ENCODE data around the gene BOD1.

Gene BOD1

GRCh38 chr5:173645890-173646574, 29.6 kb upstream of the BOD1 start:
- Mint-ChIP-seq H3K4me3 (no peak overlapping the region), H3K4me1 (no peaks in the 10 kb centered on the region), H3K27ac (no peak overlapping the region), H3K27me3 (no peaks in the 10 kb centered on the region), H3K36me3 (no peaks in the 10 kb centered on the region), H3K9me3 (no peaks in the 10 kb centered on the region)
- CTCF ChIA-PET, result no interaction called here
- DNase-seq, result no peak

GRCh38 chr5:173645437-173645807, 29.0 kb upstream of the BOD1 start:
- CTCF ChIA-PET, result no interaction called here
- no peaks in the 10 kb centered on the region for H3K27me3 Mint-ChIP-seq
- no peak for DNase-seq
- H3K4me1 Mint-ChIP-seq, result no peaks in the 10 kb centered on the region
- no peak overlapping the region for H3K27ac Mint-ChIP-seq
- H3K4me3 Mint-ChIP-seq, result no peak overlapping the region
- H3K36me3 Mint-ChIP-seq, result no peaks in the 10 kb centered on the region
- H3K9me3 Mint-ChIP-seq, result no peaks in the 10 kb centered on the region

DNA sequence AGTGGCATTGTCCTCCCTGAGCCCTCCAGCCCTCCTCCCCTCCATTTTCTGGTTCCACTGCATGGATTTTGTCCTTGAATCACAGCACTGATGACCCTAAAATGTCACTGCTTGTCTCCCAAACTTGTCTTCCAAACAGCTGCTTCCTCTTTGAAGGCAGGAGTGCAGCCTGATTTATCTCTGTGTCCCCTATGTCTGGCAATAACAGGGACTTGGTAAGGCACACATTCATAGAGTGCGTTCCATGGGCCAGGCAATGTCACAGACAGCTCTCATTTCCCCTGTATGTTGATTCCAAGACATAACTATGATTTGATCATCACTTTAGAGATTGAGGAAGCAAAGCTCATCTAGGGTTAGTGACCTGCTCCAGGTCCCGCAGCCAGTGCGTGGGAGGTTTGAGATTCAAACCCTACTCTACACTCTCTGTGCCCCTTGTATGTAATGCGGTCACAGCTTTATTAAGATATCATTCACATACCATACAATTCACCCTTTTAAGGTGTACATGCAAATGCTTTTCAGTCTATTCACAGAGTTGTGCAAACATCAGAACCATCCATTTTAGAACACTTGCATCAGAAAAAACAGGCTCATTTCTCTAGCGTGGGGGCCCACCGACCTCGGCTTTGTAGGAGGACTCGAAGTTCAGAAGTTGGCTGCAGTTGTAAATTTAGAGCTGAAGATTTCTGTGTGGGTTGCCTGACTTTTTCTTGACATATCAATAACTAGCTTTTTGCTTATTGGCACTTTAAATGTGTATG, 28.4 kb upstream of the BOD1 start:
- no peaks in the 10 kb centered on the region for H3K36me3 Mint-ChIP-seq
- H3K9me3 Mint-ChIP-seq, result no peaks in the 10 kb centered on the region
- CTCF ChIA-PET, result no interaction called here
- H3K4me3 Mint-ChIP-seq, result no peak overlapping the region
- no peaks in the 10 kb centered on the region for H3K4me1 Mint-ChIP-seq
- no peaks in the 10 kb centered on the region for H3K27me3 Mint-ChIP-seq
- H3K27ac Mint-ChIP-seq, result no peak overlapping the region
- no peak for DNase-seq

- no peak for DNase-seq
- Mint-ChIP-seq H3K4me1 (no peaks in the 10 kb centered on the region), H3K27ac (no peak overlapping the region), H3K36me3 (no peaks in the 10 kb centered on the region), H3K27me3 (peaks cover 4% of the 10 kb centered on the region), H3K4me3 (no peak overlapping the region), H3K9me3 (no peaks in the 10 kb centered on the region)
- CTCF ChIA-PET, result no interaction called here
These were observed 27.5 kb upstream of the BOD1 start for GRCh38 chr5:173643964-173644363.

GRCh38 chr5:173642895-173643481, 26.5 kb upstream of the BOD1 start:
- no peaks in the 10 kb centered on the region for H3K9me3 Mint-ChIP-seq
- no peaks in the 10 kb centered on the region for H3K4me1 Mint-ChIP-seq
- no peaks in the 10 kb centered on the region for H3K36me3 Mint-ChIP-seq
- no peak overlapping the region for H3K4me3 Mint-ChIP-seq
- peaks cover 10% of the 10 kb centered on the region for H3K27me3 Mint-ChIP-seq
- CTCF ChIA-PET, result no interaction called here
- no peak overlapping the region for H3K27ac Mint-ChIP-seq
- DNase-seq, result no peak

- CTCF ChIA-PET, result no interaction called here
- Mint-ChIP-seq H3K27me3 (peaks cover 10% of the 10 kb centered on the region), H3K9me3 (no peaks in the 10 kb centered on the region), H3K27ac (no peak overlapping the region), H3K36me3 (no peaks in the 10 kb centered on the region), H3K4me1 (no peaks in the 10 kb centered on the region), H3K4me3 (no peak overlapping the region)
- DNase-seq, result no peak
These were observed 25.9 kb upstream of the BOD1 start for GRCh38 chr5:173642191-173642816.

DNA sequence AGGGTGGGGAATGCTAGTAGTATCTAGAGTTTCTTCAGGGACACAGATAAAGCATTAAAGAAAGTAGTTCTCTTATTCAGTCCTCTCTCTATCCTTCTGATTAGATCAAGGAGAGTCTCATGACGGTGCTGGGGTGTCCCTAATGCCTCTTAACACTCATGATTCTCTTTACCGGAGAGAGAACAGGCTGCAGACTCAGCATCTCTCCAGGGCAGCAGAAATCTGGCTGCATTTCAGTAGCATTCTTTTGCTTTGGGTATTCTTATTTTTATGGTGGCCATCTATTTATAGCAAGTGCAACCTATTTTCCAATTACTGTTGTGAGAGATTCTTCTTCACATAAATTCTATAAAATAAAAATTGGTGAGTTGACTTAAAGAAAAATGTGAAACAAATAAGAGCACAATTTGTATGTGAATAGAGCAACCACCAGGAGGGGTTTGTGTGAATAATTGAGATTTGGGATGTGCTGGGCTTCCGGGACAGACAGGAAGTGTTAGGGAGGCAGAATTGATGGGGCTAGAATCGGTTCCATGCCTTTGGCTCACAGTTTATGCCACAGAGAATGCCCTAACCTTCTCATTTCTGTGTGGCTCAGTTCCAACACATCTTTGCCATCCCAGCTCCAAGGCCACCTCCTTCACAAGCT, 23.8 kb upstream of the BOD1 start:
- no peaks in the 10 kb centered on the region for H3K4me1 Mint-ChIP-seq
- H3K36me3 Mint-ChIP-seq, result no peaks in the 10 kb centered on the region
- no peak for DNase-seq
- H3K27me3 Mint-ChIP-seq, result peaks cover 10% of the 10 kb centered on the region
- H3K9me3 Mint-ChIP-seq, result no peaks in the 10 kb centered on the region
- no peak overlapping the region for H3K4me3 Mint-ChIP-seq
- H3K27ac Mint-ChIP-seq, result no peak overlapping the region
- CTCF ChIA-PET, result no interaction called here

- no peaks in the 10 kb centered on the region for H3K9me3 Mint-ChIP-seq
- DNase-seq, result no peak
- no peaks in the 10 kb centered on the region for H3K4me1 Mint-ChIP-seq
- no peak overlapping the region for H3K4me3 Mint-ChIP-seq
- H3K36me3 Mint-ChIP-seq, result no peaks in the 10 kb centered on the region
- H3K27ac Mint-ChIP-seq, result no peak overlapping the region
- CTCF ChIA-PET, result interaction anchor here (0.9 kb wide), 1 partner anchor 20 kb away, joined by 3 read pairs; no protein-coding TSS in a partner anchor
- H3K27me3 Mint-ChIP-seq, result peaks cover 14% of the 10 kb centered on the region
These were observed 21.9 kb upstream of the BOD1 start for GRCh38 chr5:173638126-173639040.

- H3K4me3 Mint-ChIP-seq, result no peak overlapping the region
- DNase-seq, result no peak
- no peaks in the 10 kb centered on the region for H3K4me1 Mint-ChIP-seq
- no peaks in the 10 kb centered on the region for H3K9me3 Mint-ChIP-seq
- CTCF ChIA-PET, result interaction anchor here (0.9 kb wide), 1 partner anchor 19 kb away, joined by 3 read pairs; no protein-coding TSS in a partner anchor
- H3K36me3 Mint-ChIP-seq, result no peaks in the 10 kb centered on the region
- H3K27me3 Mint-ChIP-seq, result peaks cover 18% of the 10 kb centered on the region
- H3K27ac Mint-ChIP-seq, result no peak overlapping the region
These were observed 20.9 kb upstream of the BOD1 start for GRCh38 chr5:173637340-173637739.

DNA sequence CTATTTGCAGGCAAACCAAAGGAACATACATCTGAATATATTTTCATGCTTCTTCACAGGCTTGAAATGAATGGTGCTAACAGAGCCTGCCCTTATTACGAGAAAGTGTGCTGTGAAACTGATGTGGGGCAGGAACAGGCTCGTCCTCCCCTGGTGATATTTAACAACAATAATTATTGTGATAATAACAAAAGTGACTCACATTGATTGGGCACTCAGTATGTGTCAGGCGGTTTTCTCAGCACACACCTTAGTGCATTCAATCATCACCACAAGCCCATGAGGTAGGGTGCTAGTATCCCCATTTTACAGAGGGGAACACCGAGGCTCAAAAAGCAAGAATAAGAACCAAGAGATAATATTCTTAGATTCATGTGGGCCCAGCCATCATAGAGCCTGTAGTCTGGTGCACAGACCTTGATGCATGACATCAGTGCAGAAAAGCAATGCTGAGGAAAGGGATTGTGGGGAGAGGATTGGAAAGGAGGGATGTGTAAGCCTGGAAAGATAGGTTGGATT, 18.1 kb upstream of the BOD1 start:
- H3K4me3 Mint-ChIP-seq, result no peak overlapping the region
- H3K27ac Mint-ChIP-seq, result no peak overlapping the region
- CTCF ChIA-PET, result no interaction called here
- H3K27me3 Mint-ChIP-seq, result peaks cover 22% of the 10 kb centered on the region
- DNase-seq, result no peak
- H3K4me1 Mint-ChIP-seq, result no peaks in the 10 kb centered on the region
- H3K9me3 Mint-ChIP-seq, result no peaks in the 10 kb centered on the region
- no peaks in the 10 kb centered on the region for H3K36me3 Mint-ChIP-seq

DNA sequence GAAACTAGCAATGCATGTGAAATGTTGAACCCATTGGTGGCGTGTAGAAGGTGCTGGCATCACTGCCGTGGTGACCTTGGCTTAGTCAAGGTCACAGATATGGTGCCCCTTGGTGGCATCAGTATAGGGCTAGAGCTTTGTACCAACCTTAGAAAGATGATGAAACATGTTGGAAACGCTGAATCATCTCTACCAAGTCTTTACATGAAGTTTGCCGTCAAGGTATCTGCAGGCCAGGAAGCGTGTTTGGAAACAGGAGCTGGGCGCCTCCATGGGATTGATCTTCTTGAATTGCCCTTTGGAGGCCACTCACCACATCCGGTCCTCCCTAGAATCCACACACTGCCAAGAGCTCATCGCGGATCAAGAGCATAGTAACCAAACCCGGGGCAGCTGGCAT, 16.9 kb upstream of the BOD1 start:
- Mint-ChIP-seq H3K9me3 (no peaks in the 10 kb centered on the region), H3K27me3 (peaks cover 16% of the 10 kb centered on the region), H3K36me3 (no peaks in the 10 kb centered on the region), H3K27ac (no peak overlapping the region), H3K4me3 (no peak overlapping the region), H3K4me1 (no peaks in the 10 kb centered on the region)
- DNase-seq, result no peak
- CTCF ChIA-PET, result interaction anchor here (0.9 kb wide), 1 partner anchor 341 kb away, joined by 3 read pairs; no protein-coding TSS in a partner anchor

DNA sequence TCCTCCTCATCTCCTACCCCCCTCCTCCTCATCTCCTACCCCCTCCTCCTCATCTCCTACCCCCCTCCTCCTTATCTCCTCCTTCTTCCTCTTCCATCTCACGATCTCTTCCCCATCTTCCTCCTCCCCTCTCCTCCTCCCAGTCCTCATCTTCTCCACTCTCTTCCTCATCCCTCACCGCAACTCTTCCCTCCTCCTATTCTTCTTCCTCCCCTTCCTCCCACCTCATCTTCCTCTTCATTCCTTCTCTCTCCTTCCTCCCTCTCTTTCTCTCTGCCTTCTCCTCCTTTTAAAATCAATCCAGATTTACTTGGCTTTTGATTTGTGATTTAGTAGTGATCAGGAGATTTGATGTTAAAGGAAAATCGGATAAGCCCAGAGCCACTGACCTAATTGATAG, 15.0 kb upstream of the BOD1 start:
- H3K9me3 Mint-ChIP-seq, result no peaks in the 10 kb centered on the region
- CTCF ChIA-PET, result no interaction called here
- peaks cover 24% of the 10 kb centered on the region for H3K27me3 Mint-ChIP-seq
- no peaks in the 10 kb centered on the region for H3K36me3 Mint-ChIP-seq
- H3K4me3 Mint-ChIP-seq, result no peak overlapping the region
- H3K27ac Mint-ChIP-seq, result no peak overlapping the region
- no peaks in the 10 kb centered on the region for H3K4me1 Mint-ChIP-seq
- DNase-seq, result no peak

- Mint-ChIP-seq H3K4me3 (no peak overlapping the region), H3K27me3 (peaks cover 24% of the 10 kb centered on the region), H3K9me3 (no peaks in the 10 kb centered on the region), H3K4me1 (no peaks in the 10 kb centered on the region), H3K36me3 (no peaks in the 10 kb centered on the region), H3K27ac (no peak overlapping the region)
- no peak for DNase-seq
- CTCF ChIA-PET, result interaction anchor here (0.9 to 1.1 kb wide), 2 partner anchors 295 to 342 kb away, joined by 3 to 4 read pairs; no protein-coding TSS in a partner anchor
These were observed 14.4 kb upstream of the BOD1 start for GRCh38 chr5:173630724-173631365.

Data from activated naive CD4-positive, alpha-beta T cell treated with anti-CD3 and anti-CD28 coated beads, Interleukin-2, amount 10 ng/mL, durations not matched to agents 7 days and 5 days (primary cell).